Astrocyte (in vitro differentiated cells and primary cell): ENCODE results near the gene TBL1XR1.

Experiments
- EZH2 ChIP-seq: IDR thresholded peaks from 2 replicates; pipeline ENCODE4 v1.6.1; 2012; ENCODE audit warnings: mild to moderate bottlenecking, low read length, inconsistent platforms; ENCODE audit not compliant: insufficient read depth
- TF ChIP-seq, protein P1 (sequence below): IDR thresholded peaks from 2 replicates; pipeline ENCODE4 v1.5.1; 2011; ENCODE audit warnings: low read depth, mild to moderate bottlenecking, inconsistent platforms, low read length, moderate library complexity; ENCODE audit not compliant: insufficient read depth

DNA sequence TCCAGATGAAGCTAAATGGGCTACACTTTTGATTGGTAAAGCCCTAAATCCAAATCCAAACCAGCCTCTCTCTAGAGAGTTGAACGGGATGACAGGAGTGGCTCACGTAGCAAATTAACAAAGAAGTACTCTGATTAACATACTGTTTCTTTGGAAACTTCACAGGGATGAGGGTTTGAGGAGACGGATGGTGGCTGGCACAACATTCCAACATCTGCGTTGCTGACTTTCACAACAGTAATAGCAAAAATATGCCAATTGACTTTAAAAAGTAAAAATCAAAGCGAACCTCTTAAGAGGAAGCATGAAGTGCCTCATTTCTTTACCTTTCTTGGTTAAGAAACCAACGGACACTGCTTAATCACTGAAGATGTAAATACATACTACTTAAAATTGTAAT, 181.4 kb downstream of the TBL1XR1 start:
- TF ChIP-seq, protein P1, sequence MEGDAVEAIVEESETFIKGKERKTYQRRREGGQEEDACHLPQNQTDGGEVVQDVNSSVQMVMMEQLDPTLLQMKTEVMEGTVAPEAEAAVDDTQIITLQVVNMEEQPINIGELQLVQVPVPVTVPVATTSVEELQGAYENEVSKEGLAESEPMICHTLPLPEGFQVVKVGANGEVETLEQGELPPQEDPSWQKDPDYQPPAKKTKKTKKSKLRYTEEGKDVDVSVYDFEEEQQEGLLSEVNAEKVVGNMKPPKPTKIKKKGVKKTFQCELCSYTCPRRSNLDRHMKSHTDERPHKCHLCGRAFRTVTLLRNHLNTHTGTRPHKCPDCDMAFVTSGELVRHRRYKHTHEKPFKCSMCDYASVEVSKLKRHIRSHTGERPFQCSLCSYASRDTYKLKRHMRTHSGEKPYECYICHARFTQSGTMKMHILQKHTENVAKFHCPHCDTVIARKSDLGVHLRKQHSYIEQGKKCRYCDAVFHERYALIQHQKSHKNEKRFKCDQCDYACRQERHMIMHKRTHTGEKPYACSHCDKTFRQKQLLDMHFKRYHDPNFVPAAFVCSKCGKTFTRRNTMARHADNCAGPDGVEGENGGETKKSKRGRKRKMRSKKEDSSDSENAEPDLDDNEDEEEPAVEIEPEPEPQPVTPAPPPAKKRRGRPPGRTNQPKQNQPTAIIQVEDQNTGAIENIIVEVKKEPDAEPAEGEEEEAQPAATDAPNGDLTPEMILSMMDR, result no peak
- TF ChIP-seq EZH2, result no peak
